HEK293 (cell line): Measurements from ENCODE around the gene CTIF.

Experiments
- CTCF ChIA-PET: fragments of 350-600 bp; formaldehyde crosslinking; extraction: SDS; loops from one replicate; lab custom pipeline; 2021; ENCODE audit warnings: antibody characterized with exemption; lab: Yijun Ruan, JAX
- POLR2A ChIA-PET: fragments of 300-600 bp; formaldehyde crosslinking; extraction: SDS; loops from one replicate; lab custom pipeline; 2020; ENCODE audit warnings: antibody characterized with exemption, inconsistent platforms; lab: Yijun Ruan, JAX
- H3K27ac ChIP-seq: fragments of 200-500 bp; sonication (Bioruptor generic); 2 replicates; pipeline ENCODE4 v1.5.1; 2014; ENCODE audit warnings: low read depth, low read length, control low read depth, inconsistent platforms; ENCODE audit errors: extremely low read depth
- H3K36me3 ChIP-seq, 2 experiments: fragments of 200-500 bp in 1 of 2; sonication (Bioruptor generic) in 1 of 2; 1 replicate in 1 of 2; 2 replicates in 1 of 2; pipeline ENCODE4 v1.5.1; 2014 to 2017; ENCODE audit warnings: inconsistent platforms in 2 of 2, low read length in 2 of 2; ENCODE audit not compliant: control insufficient read depth in 2 of 2, insufficient read depth in 1 of 2
- H3K4me1 ChIP-seq: fragments of 200-500 bp; sonication (Bioruptor generic); 2 replicates; pipeline ENCODE4 v1.5.1; 2014; ENCODE audit warnings: mild to moderate bottlenecking, low read length, inconsistent platforms; ENCODE audit not compliant: control insufficient read depth, insufficient read depth
- H3K4me3 ChIP-seq: 2 replicates; pipeline ENCODE4 v1.5.1; 2011; ENCODE audit warnings: low read depth, mild to moderate bottlenecking, control low read depth, low read length, moderate library complexity
- H3K9me3 ChIP-seq: fragments of 200-500 bp; sonication (Bioruptor generic); 2 replicates; pipeline ENCODE4 v1.5.1; 2014; ENCODE audit warnings: low read depth, low read length, inconsistent platforms; ENCODE audit not compliant: control insufficient read depth, insufficient read depth
- BCL11A ChIP-seq: fragments of 450-650 bp; formaldehyde crosslinking; IDR thresholded peaks from 2 replicates; pipeline ENCODE4 v1.5.1; 2016; ENCODE audit warnings: low read depth, missing biosample characterization, missing genetic modification characterization
- GFI1B ChIP-seq: fragments of 450-650 bp; formaldehyde crosslinking; IDR thresholded peaks from 2 replicates; pipeline ENCODE4 v1.5.1; 2016; ENCODE audit warnings: missing biosample characterization, missing genetic modification characterization
- GLIS1 ChIP-seq: fragments of 450-650 bp; formaldehyde crosslinking; IDR thresholded peaks from 2 replicates; pipeline ENCODE4 v1.5.1; 2016; ENCODE audit warnings: missing biosample characterization, missing genetic modification characterization
- GLIS2 ChIP-seq: fragments of 450-650 bp; formaldehyde crosslinking; IDR thresholded peaks from 2 replicates; pipeline ENCODE4 v1.5.1; 2016; ENCODE audit warnings: missing biosample characterization, missing genetic modification characterization
- HOXC10 ChIP-seq: sonication (generic); formaldehyde crosslinking; IDR thresholded peaks from 2 replicates; pipeline ENCODE4 v1.8.1; 2023; ENCODE audit warnings: mild to moderate bottlenecking, missing genetic modification reagents
- KLF1 ChIP-seq: fragments of 450-650 bp; formaldehyde crosslinking; IDR thresholded peaks from 2 replicates; pipeline ENCODE4 v1.5.1; 2016; ENCODE audit warnings: missing biosample characterization, missing genetic modification characterization
- RBAK ChIP-seq: fragments of 450-650 bp; formaldehyde crosslinking; IDR thresholded peaks from 2 replicates; pipeline ENCODE4 v1.5.1; 2016; ENCODE audit warnings: missing biosample characterization, missing genetic modification characterization
- TSHZ1 ChIP-seq: fragments of 450-650 bp; formaldehyde crosslinking; IDR thresholded peaks from 2 replicates; pipeline ENCODE4 v1.5.1; 2016; ENCODE audit warnings: missing biosample characterization, missing genetic modification characterization, borderline replicate concordance
- YY1 ChIP-seq: fragments of 450-650 bp; formaldehyde crosslinking; IDR thresholded peaks from 2 replicates; pipeline ENCODE4 v1.5.1; 2018; ENCODE audit warnings: missing biosample characterization, missing genetic modification characterization
- ZBTB17 ChIP-seq: fragments of 450-650 bp; formaldehyde crosslinking; IDR thresholded peaks from 2 replicates; pipeline ENCODE4 v1.5.1; 2016; ENCODE audit warnings: missing biosample characterization, missing genetic modification characterization
- ZBTB8A ChIP-seq: fragments of 450-650 bp; formaldehyde crosslinking; IDR thresholded peaks from 2 replicates; pipeline ENCODE4 v1.5.1; 2016; ENCODE audit warnings: missing biosample characterization, missing genetic modification characterization
- ZNF146 ChIP-seq: fragments of 450-650 bp; formaldehyde crosslinking; IDR thresholded peaks from 2 replicates; pipeline ENCODE4 v1.5.1; 2016; ENCODE audit warnings: missing biosample characterization, missing genetic modification characterization
- ZNF211 ChIP-seq: fragments of 450-650 bp; formaldehyde crosslinking; IDR thresholded peaks from 2 replicates; pipeline ENCODE4 v1.5.1; 2016; ENCODE audit warnings: low read depth, missing biosample characterization, missing genetic modification characterization
- ZNF280C ChIP-seq: fragments of 450-650 bp; formaldehyde crosslinking; IDR thresholded peaks from 2 replicates; pipeline ENCODE4 v1.5.1; 2016; ENCODE audit warnings: missing biosample characterization, missing genetic modification characterization
- ZNF362 ChIP-seq: fragments of 450-650 bp; formaldehyde crosslinking; IDR thresholded peaks from 2 replicates; pipeline ENCODE4 v1.5.1; 2016; ENCODE audit warnings: missing biosample characterization, missing genetic modification characterization
- ZNF416 ChIP-seq: fragments of 450-650 bp; formaldehyde crosslinking; IDR thresholded peaks from 2 replicates; pipeline ENCODE4 v1.5.1; 2016; ENCODE audit warnings: missing biosample characterization, missing genetic modification characterization
- ZNF423 ChIP-seq: fragments of 450-650 bp; formaldehyde crosslinking; IDR thresholded peaks from 2 replicates; pipeline ENCODE4 v1.5.1; 2016; ENCODE audit warnings: missing biosample characterization, missing genetic modification characterization
- ZNF580 ChIP-seq: fragments of 450-650 bp; formaldehyde crosslinking; IDR thresholded peaks from 2 replicates; pipeline ENCODE4 v1.5.1; 2016; ENCODE audit warnings: missing biosample characterization, missing genetic modification characterization
- ZNF610 ChIP-seq: fragments of 450-650 bp; formaldehyde crosslinking; IDR thresholded peaks from 2 replicates; pipeline ENCODE4 v1.5.1; 2016; ENCODE audit warnings: missing biosample characterization, missing genetic modification characterization, borderline replicate concordance
- ZNF621 ChIP-seq: fragments of 450-650 bp; formaldehyde crosslinking; IDR thresholded peaks from 2 replicates; pipeline ENCODE4 v1.5.1; 2017; ENCODE audit warnings: missing biosample characterization, missing genetic modification characterization
- ZNF639 ChIP-seq: fragments of 450-650 bp; formaldehyde crosslinking; IDR thresholded peaks from 2 replicates; pipeline ENCODE4 v1.5.1; 2016; ENCODE audit warnings: missing biosample characterization, missing genetic modification characterization
- ZNF658 ChIP-seq: fragments of 450-650 bp; formaldehyde crosslinking; IDR thresholded peaks from 2 replicates; pipeline ENCODE4; 2016; ENCODE audit warnings: missing biosample characterization, missing genetic modification characterization
- ZNF704 ChIP-seq: fragments of 450-650 bp; formaldehyde crosslinking; IDR thresholded peaks from 2 replicates; pipeline ENCODE4 v1.5.1; 2016; ENCODE audit warnings: missing biosample characterization, missing genetic modification characterization
- ZNF768 ChIP-seq: fragments of 450-650 bp; formaldehyde crosslinking; IDR thresholded peaks from 2 replicates; pipeline ENCODE4 v1.5.1; 2018; ENCODE audit warnings: missing biosample characterization, mild to moderate bottlenecking, missing genetic modification characterization
- ZNF792 ChIP-seq: fragments of 450-650 bp; formaldehyde crosslinking; IDR thresholded peaks from 2 replicates; pipeline ENCODE4 v1.5.1; 2016; ENCODE audit warnings: missing biosample characterization, missing genetic modification characterization
- ZSCAN5A ChIP-seq: fragments of 450-650 bp; formaldehyde crosslinking; IDR thresholded peaks from 2 replicates; pipeline ENCODE4 v1.5.1; 2016; ENCODE audit warnings: missing biosample characterization, missing genetic modification characterization
- ZXDB ChIP-seq: fragments of 450-650 bp; formaldehyde crosslinking; IDR thresholded peaks from 2 replicates; pipeline ENCODE4 v1.5.1; 2016; ENCODE audit warnings: missing biosample characterization, missing genetic modification characterization

Gene CTIF

GRCh38 chr18:48538531-48539405 lies at the start of gene CTIF:
Gene CTIF, plus strand, starts transcription at chr18:48539031. Its CDS starts 80,535 bp downstream, at chr18:48619566.
- ChIA-PET CTCF (interaction anchor here (0.6 to 1.9 kb wide), 5 partner anchors 47 to 1266 kb away, joined by 3 to 5 read pairs (median 3); no protein-coding TSS in a partner anchor), POLR2A (interaction anchor here (0.6 to 0.8 kb wide), 3 partner anchors 11 to 79 kb away, joined by 3 to 6 read pairs (median 4); no protein-coding TSS in a partner anchor)
- Histone ChIP-seq H3K36me3 (no peaks in the 10 kb centered on the region), H3K27ac (peak within 1 kb of the TSS; percentile 82), H3K4me1 (peaks cover 15% of the 10 kb centered on the region), H3K9me3 (no peaks in the 10 kb centered on the region), H3K4me3 (peak within 1 kb of the TSS; percentile 68)
- TF ChIP-seq ZBTB8A (no peak; the same call in 1 of the 2 replicates), RBAK (no peak), ZNF621 (no peak), GLIS1 (0 out of 2 replicates have a peak, but pooled peaks have one; percentile 42), ZNF704 (tag by site-specific recombination) (no peak), BCL11A (tag by site-specific recombination) (no peak), ZNF146 (tag by site-specific recombination) (no peak), ZNF416 (no peak), ZNF639 (tag by site-specific recombination) (no peak), ZNF580 (tag by site-specific recombination) (no peak), ZNF280C (tag by site-specific recombination) (no peak), TSHZ1 (tag by site-specific recombination) (no peak), ZSCAN5A (tag by site-specific recombination) (no peak), ZNF362 (tag by site-specific recombination) (no peak), ZNF610 (no peak), YY1 (tag by site-specific recombination) (peak; percentile 89), KLF1 (tag by site-specific recombination) (peak; percentile 79), HOXC10 (CRISPR knock-in tag) (no peak), ZNF792 (0 out of 2 replicates have a peak, but pooled peaks have one; percentile 54), GFI1B (no peak), ZXDB (tag by site-specific recombination) (peak; percentile 51), ZNF211 (tag by site-specific recombination) (no peak), ZNF768 (no peak), GLIS2 (tag by site-specific recombination) (peak; percentile 88), ZNF423 (tag by site-specific recombination) (no peak), ZBTB17 (tag by site-specific recombination) (peak; percentile 66), ZNF658 (no peak)
